GM19099 (cell line): Measurements from ENCODE around the gene FES.

Source experiments
- POLR2A ChIP-seq: IDR thresholded peaks from 3 replicates; pipeline ENCODE4 v1.6.1; 2011; ENCODE audit warnings: low read depth; ENCODE audit not compliant: insufficient read length; ENCODE audit errors: extremely low read depth

FES gene

DNA sequence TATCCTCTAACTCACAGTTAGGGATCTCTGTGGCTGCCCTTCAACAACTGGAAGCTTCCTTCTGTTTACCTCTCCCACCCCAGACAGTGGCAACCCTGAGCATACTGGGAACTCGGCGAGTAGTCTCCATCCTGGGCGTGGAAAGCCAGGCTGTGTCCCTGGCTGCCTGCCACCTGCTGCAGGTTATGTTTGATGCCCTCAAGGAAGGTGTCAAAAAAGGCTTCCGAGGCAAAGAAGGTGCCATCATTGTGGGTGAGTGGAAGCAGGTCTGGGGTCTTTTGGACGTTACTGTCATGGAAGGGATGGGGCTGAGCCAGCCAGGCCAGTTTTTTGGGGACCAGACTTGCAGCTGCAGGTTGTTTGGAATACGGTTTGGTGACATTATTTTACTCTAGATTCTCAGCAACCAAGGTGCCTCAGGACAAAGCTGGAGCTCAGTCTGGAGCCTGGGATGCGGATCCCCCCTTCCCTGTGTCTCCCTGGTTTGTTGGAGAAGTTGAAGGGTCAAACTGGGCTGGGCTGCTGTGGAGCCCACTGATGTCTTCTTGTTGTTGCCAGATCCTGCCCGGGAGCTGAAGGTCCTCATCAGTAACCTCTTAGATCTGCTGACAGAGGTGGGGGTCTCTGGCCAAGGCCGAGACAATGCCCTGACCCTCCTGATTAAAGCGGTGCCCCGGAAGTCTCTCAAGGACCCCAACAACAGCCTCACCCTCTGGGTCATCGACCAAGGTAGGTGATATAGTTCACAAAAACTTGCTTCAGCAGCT lies 58.2 kb downstream of the FES start:
- TF ChIP-seq POLR2A, result no peak

DNA sequence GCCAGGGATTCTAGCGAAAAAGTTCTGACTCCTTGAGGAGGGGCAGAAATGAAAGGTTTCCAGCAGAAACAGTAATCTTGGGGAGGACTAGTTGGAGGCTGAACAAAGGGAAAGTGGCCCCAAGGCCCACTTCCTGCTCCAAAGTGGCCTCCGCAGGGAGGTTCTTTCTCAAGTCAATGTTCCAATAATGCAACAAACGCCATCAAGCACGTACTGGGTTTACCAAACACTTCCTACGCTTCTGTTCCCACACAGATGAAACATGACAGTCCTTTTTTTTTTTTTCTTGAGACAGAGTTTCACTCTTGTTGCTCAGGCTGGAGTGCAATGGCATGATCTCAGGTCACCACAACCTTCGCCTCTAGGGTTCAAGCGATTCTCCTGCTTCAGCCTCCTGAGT lies 60.8 kb downstream of the FES start:
- TF ChIP-seq POLR2A, result no peak
